ENCODE measurements around the gene MYO9B. TPM values are rescaled to one million over a fixed set of nuclear protein-coding genes. Genes with fewer than 3 reads are reported as not detected.

The MYO9B gene
- total RNA-seq, 1 experiment from 2014 or later = 68.3 TPM

DNA sequence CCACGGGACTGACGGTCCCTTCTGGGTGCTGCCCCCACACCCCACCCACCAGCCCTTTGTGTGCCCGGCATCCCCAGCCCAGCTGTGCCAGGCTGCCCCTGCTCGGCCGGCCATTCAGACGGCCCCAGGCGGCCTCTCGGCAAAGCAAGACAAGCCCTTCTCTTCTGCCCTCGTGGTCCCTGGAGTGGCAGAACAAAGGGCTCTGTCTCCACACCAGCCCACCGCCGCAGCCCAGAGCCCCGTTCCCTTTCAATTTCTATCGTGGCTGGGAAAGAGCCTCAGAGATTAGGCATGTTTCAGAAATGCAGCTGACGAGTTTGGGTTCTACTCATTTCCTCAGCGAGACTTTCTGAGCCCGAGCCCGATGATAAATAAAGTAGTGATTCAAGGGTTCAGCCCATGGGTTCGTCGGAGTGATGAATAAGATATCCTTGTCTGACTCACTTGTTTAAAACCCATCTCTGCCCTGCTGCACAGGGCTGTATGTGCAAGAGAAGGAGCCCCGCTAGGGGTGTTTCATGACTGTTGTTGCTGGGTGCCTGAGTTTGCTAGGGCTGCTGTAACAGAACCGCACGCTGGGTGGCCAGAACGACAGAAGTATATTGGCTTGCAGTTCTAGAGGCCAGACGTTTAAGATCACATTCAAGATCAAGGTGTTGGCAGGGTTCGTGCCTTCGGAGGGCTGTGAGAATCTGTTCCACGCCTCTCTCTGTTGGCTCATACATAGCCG, 4.3 kb downstream of the MYO9B start:
- CTCF ChIA-PET = no interaction called here
- Histone ChIP-seq H3K36me3 (ENCODE audit: low read depth, low read length) (no peaks in the 10 kb centered on the region; the same call in 1 of the 2 replicates), H3K27ac (ENCODE audit: low read length) (peak overlapping the region; percentile 95), H3F3A (ENCODE audit: low read length, unreplicated experiment) (no peaks in the 10 kb centered on the region), H3K4me1 (ENCODE audit: insufficient read depth, low read length) (peaks cover 26% of the 10 kb centered on the region), H3K27me3 (ENCODE audit: low read length) (no peaks in the 10 kb centered on the region), H4K20me1 (ENCODE audit: low read length) (peaks cover 16% of the 10 kb centered on the region; the same call in 1 of the 2 replicates), H3K79me2 (ENCODE audit: low read length) (peaks cover 88% of the 10 kb centered on the region), H3K9ac (ENCODE audit: low read length) (peak overlapping the region; percentile 81), H3K4me2 (ENCODE audit: low read length) (peak overlapping the region; percentile 87), H3K9me2 (replicated peaks; ENCODE audit: low read length) (no peaks in the 10 kb centered on the region), H3K4me3 (ENCODE audit: low read length) (peak overlapping the region; percentile 69), H3K9me3 (ENCODE audit: low read length) (no peaks in the 10 kb centered on the region), H2AFZ (ENCODE audit: low read length) (peak overlapping the region; percentile 52)
- intact Hi-C loops (cut with micrococcal nuclease) = loop anchor here (1.0 kb wide), 2 partner anchors 28 to 55 kb away; no protein-coding TSS in a partner anchor
- ATAC-seq (peak; percentile 79), DNase-seq (peak; percentile 96)
- POLR2A ChIA-PET (ENCODE audit: unreplicated experiment) = no interaction called here
- TF ChIP-seq EZH2 (IDR thresholded peaks at IDR 0.05; ENCODE audit: low read length, unreplicated experiment) = no peak
- TF ChIP-seq, protein P1, sequence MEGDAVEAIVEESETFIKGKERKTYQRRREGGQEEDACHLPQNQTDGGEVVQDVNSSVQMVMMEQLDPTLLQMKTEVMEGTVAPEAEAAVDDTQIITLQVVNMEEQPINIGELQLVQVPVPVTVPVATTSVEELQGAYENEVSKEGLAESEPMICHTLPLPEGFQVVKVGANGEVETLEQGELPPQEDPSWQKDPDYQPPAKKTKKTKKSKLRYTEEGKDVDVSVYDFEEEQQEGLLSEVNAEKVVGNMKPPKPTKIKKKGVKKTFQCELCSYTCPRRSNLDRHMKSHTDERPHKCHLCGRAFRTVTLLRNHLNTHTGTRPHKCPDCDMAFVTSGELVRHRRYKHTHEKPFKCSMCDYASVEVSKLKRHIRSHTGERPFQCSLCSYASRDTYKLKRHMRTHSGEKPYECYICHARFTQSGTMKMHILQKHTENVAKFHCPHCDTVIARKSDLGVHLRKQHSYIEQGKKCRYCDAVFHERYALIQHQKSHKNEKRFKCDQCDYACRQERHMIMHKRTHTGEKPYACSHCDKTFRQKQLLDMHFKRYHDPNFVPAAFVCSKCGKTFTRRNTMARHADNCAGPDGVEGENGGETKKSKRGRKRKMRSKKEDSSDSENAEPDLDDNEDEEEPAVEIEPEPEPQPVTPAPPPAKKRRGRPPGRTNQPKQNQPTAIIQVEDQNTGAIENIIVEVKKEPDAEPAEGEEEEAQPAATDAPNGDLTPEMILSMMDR (conservative IDR thresholded peaks at IDR 0.05; ENCODE audit: low read depth, low read length) = peak; percentile 70
- TF ChIP-seq EZH2phosphoT487 (IDR thresholded peaks at IDR 0.05; ENCODE audit: borderline replicate concordance, low read length) = no peak
- BruUV-seq (replicated peaks) = no TSS peak

DNA sequence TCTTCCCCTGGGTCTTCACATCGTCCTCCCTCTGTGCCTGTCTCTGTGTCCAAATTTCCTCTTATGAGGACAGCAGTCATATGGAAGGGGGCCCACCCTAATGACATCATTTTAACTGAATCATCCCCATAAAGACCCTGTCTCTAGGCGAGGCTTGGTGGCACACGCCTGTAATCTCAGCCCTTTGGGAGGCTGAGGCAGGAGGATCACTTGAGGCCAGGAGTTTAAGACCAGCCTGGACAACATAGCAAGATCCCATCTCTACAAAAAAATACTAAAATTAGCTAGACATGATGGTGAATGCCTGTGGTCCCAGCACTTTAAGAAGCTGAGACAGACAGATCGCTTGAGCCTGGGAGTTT, 4.8 kb downstream of the MYO9B start:
- POLR2A ChIA-PET (ENCODE audit: unreplicated experiment) = interaction anchor here (0.6 kb wide), 1 partner anchor 16 kb away, joined by 6 read pairs; no protein-coding TSS in a partner anchor

More for the DNA sequence above, 4.8 kb downstream of the MYO9B start:
- TF ChIP-seq, protein P1 (conservative IDR thresholded peaks at IDR 0.05; ENCODE audit: low read depth, low read length) = no peak
- TF ChIP-seq EZH2 (IDR thresholded peaks at IDR 0.05; ENCODE audit: low read length, unreplicated experiment) = no peak
- peak overlapping the region; percentile 95 for H3K27ac ChIP-seq (ENCODE audit: low read length)
- DNase-seq (no peak), ATAC-seq (no peak)
- no peak overlapping the region for H3K9ac ChIP-seq (ENCODE audit: low read length)
- H3K79me2 ChIP-seq (ENCODE audit: low read length) = peaks cover 90% of the 10 kb centered on the region
- H3K9me2 ChIP-seq (replicated peaks; ENCODE audit: low read length) = no peaks in the 10 kb centered on the region
- no peak overlapping the region for H2AFZ ChIP-seq (ENCODE audit: low read length)
- H3F3A ChIP-seq (ENCODE audit: low read length, unreplicated experiment) = no peaks in the 10 kb centered on the region
- peaks cover 16% of the 10 kb centered on the region; the same call in 1 of the 2 replicates for H4K20me1 ChIP-seq (ENCODE audit: low read length)
- CTCF ChIA-PET = no interaction called here
- intact Hi-C loops (cut with micrococcal nuclease) = loop anchor here (1.0 kb wide), 2 partner anchors 28 to 55 kb away; no protein-coding TSS in a partner anchor
- H3K27me3 ChIP-seq (ENCODE audit: low read length) = no peaks in the 10 kb centered on the region
- H3K9me3 ChIP-seq (ENCODE audit: low read length) = no peaks in the 10 kb centered on the region
- H3K4me1 ChIP-seq (ENCODE audit: insufficient read depth, low read length) = peaks cover 26% of the 10 kb centered on the region
- H3K4me3 ChIP-seq (ENCODE audit: low read length) = peak overlapping the region; percentile 6; the same call in 1 of the 2 replicates
- H3K4me2 ChIP-seq (ENCODE audit: low read length) = peak overlapping the region; percentile 45
- no peaks in the 10 kb centered on the region; the same call in 1 of the 2 replicates for H3K36me3 ChIP-seq (ENCODE audit: low read depth, low read length)
- BruUV-seq (replicated peaks) = no TSS peak
